ENCODE data around the gene PXDC1. TPM values are rescaled to one million over a fixed set of nuclear protein-coding genes. Genes with fewer than 3 reads are reported as not detected.

Gene PXDC1
- total and polyA plus RNA-seq, 2 experiments from 2014 or later = 1.2 to 1.8 TPM

- Histone ChIP-seq H4K20me1 (replicated peaks; ENCODE audit: insufficient read depth) (no peaks in the 10 kb centered on the region), H3F3A (replicated peaks; ENCODE audit: low read depth) (no peaks in the 10 kb centered on the region), H3K27me3 (ENCODE audit: insufficient read depth) (no peaks in the 10 kb centered on the region), H3K36me3 (ENCODE audit: insufficient read depth) (no peaks in the 10 kb centered on the region; the same call in 1 of the 2 replicates), H3K79me2 (replicated peaks; ENCODE audit: insufficient read depth) (no peaks in the 10 kb centered on the region), H2AFZ (no peak overlapping the region), H3K27ac (ENCODE audit: low read depth) (no peak overlapping the region), H3K4me2 (no peak overlapping the region), H3K9me2 (ENCODE audit: insufficient read depth) (no peaks in the 10 kb centered on the region; the same call in 1 of the 2 replicates), H3K4me3 (no peak overlapping the region), H3K4me1 (ENCODE audit: insufficient read depth) (no peaks in the 10 kb centered on the region)
- Mint-ChIP-seq H3K27ac (no peak overlapping the region), H3K4me3 (no peak overlapping the region), H3K36me3 (ENCODE audit: low read depth) (peaks cover 4% of the 10 kb centered on the region; the same call in 2 of the 3 replicates), H3K4me1 (peaks cover 7% of the 10 kb centered on the region; the same call in 1 of the 3 replicates), H3K9me3 (peaks cover 2% of the 10 kb centered on the region; the same call in 2 of the 3 replicates), H3K27me3 (ENCODE audit: insufficient read depth, low read depth, poor library complexity) (peaks cover 8% of the 10 kb centered on the region)
- DNase-seq (ENCODE audit: low spot score) (no peak), ATAC-seq (no peak)
- TF ChIP-seq ZNF331 (CRISPR knock-in tag; IDR thresholded peaks at IDR 0.05; ENCODE audit: low read depth) (peak; percentile 57), ZNF462 (CRISPR knock-in tag; IDR thresholded peaks at IDR 0.05) (no peak)
Observed at GRCh38 chr6:3714768-3715167, 36.7 kb downstream of the PXDC1 start.

- no peaks in the 10 kb centered on the region; the same call in 1 of the 2 replicates for H3K36me3 ChIP-seq (ENCODE audit: insufficient read depth)
- Mint-ChIP-seq H3K4me3 (no peak overlapping the region), H3K27me3 (ENCODE audit: insufficient read depth, low read depth, poor library complexity) (peaks cover 11% of the 10 kb centered on the region), H3K27ac (no peak overlapping the region), H3K36me3 (ENCODE audit: low read depth) (peaks cover 3% of the 10 kb centered on the region; the same call in 2 of the 3 replicates), H3K4me1 (peaks cover 7% of the 10 kb centered on the region; the same call in 1 of the 3 replicates), H3K9me3 (no peaks in the 10 kb centered on the region)
- H4K20me1 ChIP-seq (replicated peaks; ENCODE audit: insufficient read depth) = no peaks in the 10 kb centered on the region
- TF ChIP-seq ETS1 (IDR thresholded peaks at IDR 0.05) (no peak), ZNF331 (CRISPR knock-in tag; IDR thresholded peaks at IDR 0.05; ENCODE audit: low read depth) (no peak)
- DNase-seq (ENCODE audit: low spot score) (no peak), ATAC-seq (no peak)
- no peaks in the 10 kb centered on the region for H3K79me2 ChIP-seq (replicated peaks; ENCODE audit: insufficient read depth)
- no peaks in the 10 kb centered on the region; the same call in 1 of the 2 replicates for H3K9me2 ChIP-seq (ENCODE audit: insufficient read depth)
- H3K4me1 ChIP-seq (ENCODE audit: insufficient read depth) = no peaks in the 10 kb centered on the region
- H2AFZ ChIP-seq = no peak overlapping the region
- no peak overlapping the region for H3K27ac ChIP-seq (ENCODE audit: low read depth)
- no peak overlapping the region for H3K4me3 ChIP-seq
- H3F3A ChIP-seq (replicated peaks; ENCODE audit: low read depth) = no peaks in the 10 kb centered on the region
- no peaks in the 10 kb centered on the region for H3K27me3 ChIP-seq (ENCODE audit: insufficient read depth)
- no peak overlapping the region for H3K4me2 ChIP-seq
Observed at GRCh38 chr6:3714111-3714510, 37.4 kb downstream of the PXDC1 start.
